ENCODE data around the gene UBFD1.
A peak's percentile ranks its signal among the peaks of the same experiment; 100 is the strongest.
"Not testable (repeated sequence)": the region's sequence is repeated elsewhere in the genome, so short reads cannot be mapped to it uniquely, and the experiment has no call there.

The UBFD1 gene, protein sequence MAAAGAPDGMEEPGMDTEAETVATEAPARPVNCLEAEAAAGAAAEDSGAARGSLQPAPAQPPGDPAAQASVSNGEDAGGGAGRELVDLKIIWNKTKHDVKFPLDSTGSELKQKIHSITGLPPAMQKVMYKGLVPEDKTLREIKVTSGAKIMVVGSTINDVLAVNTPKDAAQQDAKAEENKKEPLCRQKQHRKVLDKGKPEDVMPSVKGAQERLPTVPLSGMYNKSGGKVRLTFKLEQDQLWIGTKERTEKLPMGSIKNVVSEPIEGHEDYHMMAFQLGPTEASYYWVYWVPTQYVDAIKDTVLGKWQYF

DNA sequence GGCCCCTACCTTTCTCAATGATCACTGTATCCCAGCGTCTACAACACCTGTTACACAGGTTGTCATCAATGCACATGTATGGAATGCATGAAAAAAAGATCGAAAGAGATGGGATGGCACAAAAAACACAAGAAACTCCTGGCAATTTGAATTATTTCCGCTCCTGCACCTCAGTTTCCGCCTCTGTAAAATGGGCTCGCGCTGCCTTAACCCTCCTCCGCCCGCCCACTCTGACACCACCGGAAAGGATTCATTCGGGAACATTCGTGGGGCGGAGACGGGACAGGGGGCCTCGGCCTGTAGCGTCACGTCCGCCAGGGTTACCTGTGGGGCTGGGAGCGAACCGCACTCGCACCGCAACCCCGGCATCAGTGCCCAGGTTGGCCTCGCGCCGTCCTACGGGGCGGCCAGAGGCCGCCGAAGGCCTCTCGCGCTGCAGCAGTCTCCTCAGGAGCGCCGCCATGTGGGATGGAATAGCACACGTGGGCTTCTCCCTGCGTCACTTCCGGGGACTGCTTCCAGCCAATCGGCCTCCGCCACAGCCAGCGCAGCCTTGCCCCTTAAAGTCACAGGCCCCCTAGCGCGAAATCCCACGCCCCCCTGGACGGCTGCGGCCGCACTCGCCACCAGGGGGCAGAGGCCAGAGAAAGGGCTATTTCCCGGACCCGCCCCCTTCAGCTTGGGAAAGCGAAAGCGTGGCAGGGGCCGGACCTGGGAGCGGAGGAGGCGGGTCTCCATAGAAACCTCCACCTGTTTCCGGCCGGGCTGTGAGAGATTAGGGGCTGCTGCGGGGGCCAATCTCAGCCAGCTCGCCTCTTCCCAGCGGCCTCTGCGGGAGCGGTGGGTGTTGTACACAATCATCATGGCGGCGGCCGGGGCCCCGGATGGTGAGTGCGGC is at the start of gene UBFD1, which contains the start of gene EARS2:
TSS of gene UBFD1 (plus strand) at position 847 of the 898 bp plus-strand sequence. CDS start at position 863, 16 bp downstream.
TSS of gene EARS2 (minus strand) at position 470 of the 898 bp plus-strand sequence. CDS start at position 463, 7 bp downstream.
- peak; percentile 90 for DNase-seq

DNA sequence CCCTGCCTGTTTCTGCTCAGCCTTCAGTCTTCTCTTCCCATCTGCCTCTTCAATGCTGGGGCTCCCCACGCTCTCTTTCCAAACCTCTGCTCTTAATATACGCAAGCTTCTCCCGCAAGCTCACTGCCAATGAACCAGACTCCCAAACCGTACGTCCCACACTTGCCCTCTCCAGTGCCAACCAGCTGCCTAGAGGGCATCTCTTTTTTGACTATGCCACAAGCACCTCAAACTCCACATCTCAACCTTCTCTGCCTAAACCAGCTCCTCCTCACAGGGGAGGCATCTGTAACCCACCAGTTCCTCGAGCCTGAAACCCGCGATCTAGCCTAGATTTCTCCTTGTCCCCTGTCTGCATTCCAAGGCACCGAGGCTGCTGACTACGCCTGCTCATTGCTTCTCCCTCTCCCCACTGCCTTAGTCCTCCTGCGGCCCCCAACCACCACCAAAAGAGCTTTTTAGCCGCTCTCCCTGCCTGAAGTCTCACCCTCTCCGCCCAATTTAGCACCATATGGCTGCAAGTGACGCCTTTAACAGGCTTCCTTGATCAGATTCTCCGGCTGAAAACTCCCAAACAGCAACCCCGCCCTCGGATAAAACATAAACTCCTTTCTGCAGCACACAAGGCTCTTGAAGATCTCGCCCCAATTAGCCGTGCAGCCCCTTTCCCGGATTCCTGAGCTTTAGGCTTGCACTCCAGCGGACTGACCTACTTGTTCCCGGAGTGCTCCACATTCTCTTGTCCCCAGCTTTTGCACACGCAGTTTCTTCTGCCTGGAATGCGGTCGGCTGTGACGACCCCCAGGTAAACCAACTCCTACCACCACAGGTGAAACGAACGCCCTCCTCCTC is 48.7 kb upstream of the UBFD1 start:
- DNase-seq, result no peak

DNA sequence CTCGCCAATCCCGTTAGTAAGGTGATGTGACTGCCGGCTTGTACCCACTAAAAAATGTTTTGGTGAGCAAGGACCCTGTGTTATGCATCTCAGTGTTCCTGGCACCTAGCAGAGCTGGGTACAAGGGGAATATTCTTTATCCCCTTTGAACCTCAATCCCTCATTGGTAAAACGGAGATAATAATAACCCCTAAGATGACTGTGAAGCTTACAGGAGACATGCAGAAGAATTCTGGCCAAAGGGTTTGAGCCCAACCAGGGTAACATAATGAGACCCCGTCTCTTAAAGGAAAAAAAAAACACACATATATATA is 48.1 kb upstream of the UBFD1 start:
- no peak for DNase-seq

DNA sequence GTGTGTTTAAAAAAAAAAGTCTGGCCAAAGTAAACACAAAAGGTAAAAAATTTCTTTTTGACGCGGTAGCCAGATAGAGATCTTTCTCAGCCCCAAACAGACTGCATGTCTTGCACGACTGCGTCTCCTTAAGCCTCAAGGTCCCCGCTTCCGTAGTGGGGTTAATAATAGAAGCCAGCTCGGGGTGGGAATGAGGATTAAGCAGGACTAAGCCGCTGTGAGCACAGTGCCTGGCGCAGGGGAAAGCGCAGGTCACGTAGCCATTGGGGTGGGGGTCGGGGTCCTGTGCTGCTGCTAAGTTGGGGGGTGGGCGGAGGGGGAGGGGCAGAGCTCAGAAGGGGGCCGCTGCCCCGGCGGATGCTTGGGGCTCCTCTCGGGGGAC is 47.8 kb upstream of the UBFD1 start:
- no peak for DNase-seq

DNA sequence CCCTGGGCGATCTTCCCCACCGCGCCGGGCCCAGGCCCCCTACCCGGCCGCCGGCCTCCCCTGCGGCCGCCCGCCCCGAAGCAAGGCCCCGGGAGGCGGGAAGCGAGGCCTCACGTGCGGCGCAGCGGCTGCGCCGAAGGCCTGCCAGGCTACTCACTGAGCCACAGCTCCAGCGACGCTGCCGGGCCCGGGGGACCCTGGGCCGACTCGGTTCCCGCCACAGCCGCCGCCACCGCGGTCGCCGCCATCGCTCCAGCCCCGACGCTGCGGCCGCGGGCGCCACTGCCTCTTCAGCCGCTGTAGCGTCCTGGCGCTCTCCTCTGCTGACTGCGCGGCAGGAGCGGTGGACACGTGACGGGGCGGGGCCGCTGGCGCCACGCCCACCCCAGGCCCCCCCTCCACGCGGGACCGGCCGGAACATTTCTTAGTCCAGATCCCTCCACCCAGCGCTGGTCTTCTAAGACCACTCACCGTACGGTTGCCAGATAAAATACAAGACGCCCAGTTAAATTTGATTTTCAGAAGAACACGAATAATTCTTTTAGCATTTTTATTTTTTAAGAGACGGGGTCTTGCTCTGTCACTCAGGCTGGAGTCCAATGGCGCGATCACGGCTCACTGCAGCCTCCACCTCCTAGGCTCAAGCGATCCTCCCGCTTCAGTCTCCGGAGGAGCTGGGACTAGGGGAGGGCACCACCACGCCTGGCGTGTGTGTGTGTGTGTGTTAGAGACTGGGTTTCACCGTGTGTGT is 47.2 kb upstream of the UBFD1 start, which contains the start of gene GGA2:
TSS of gene GGA2 (minus strand) at position 331 of the 751 bp plus-strand sequence. CDS start at position 248, 83 bp downstream.
- peak; percentile 26 for DNase-seq

DNA sequence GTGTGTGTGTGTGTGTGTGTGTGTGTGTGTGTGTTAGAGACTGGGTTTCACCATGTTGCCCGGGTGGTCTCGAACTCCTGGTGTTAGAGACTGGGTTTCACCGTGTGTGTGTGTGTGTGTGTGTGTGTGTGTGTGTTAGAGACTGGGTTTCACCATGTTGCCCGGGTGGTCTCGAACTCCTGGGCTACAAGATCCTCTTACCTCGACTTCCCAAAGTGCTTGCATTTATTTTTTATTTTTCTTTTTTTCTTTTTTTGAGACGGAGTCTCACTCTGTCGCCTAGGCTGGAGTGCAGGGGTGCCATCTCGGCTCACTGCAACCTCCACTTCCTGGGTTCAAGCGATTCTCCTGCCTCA is 46.6 kb upstream of the UBFD1 start:
- DNase-seq, result not testable (repeated sequence)

DNA sequence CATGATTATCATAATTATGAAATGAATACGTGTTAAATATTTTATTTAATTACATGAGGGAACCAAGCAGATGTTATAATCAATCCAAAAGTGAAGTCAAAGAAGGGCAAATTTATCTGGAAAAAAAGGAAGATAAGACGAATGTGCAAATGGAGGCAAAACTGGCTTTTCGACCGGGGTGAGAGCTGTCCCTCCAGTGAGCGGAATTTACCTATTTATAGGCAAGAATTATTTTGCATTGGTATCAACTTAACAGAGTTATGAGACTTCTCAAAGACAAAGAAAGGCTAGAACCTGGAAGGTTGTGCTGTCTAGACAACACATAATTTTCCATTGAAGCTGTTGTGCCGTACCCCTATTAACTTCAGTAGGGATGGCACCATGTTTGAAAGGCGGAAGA is 45.8 kb upstream of the UBFD1 start:
- DNase-seq, result no peak

DNA sequence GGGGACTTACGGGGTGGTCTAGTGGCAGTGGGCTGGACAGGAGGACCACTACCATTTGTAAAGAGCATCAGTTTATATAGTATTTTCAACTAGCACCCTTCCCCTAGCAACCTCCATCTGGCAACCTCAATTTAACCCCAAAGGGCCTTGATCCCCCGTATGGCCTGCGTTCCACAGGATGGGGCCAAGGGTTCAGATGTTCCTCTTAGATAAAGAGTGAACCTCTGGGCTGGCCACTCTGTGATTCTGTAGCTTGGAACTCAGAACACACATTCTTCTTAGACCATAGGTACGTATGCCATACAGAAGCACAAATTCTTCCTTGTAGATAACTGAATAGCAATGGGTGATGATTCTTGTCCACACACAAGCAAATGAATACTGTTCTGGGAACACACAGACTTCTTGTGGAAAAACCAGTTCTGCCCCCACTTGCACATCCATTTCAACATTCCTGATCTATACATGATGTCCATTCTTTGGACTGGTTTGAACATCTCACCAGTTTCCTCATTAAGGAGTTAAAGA is 45.3 kb upstream of the UBFD1 start:
- DNase-seq, result no peak

DNA sequence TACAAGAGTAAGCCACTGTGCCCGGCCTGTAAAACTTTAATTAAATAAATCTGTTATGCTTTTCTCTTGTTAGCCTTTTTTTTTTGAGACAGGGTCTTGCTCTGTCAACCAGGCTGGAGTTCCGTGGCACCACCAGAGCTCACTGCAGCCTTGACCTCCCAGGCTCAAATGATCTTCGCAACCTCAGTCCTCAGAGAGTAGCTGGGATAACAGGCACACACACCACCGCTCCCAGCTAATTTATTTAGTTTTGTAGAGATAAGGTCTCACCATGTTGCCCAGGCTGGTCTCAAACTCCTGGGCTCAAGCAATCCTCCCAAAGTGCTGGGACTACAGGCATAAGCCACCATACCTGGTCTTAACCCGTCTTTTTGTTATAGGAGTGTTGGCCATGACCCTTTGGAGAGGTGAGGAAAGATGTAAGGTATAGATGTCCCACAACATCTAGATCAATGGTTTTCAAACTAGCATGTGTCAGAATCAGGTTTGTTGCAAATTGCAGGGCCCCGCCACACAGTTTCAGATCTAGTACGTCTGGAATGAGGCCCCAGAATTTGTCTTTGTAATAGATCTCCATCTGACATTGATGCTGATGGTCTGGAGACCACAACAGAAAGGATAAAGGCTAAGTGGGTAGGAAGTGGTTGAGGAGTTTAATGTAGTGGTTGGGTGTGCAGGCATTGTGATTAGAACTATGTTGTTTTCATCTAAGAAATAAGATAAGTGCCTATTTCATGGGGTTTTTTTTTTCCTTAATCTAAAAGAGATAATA is 43.0 kb upstream of the UBFD1 start:
- no peak for DNase-seq

DNA sequence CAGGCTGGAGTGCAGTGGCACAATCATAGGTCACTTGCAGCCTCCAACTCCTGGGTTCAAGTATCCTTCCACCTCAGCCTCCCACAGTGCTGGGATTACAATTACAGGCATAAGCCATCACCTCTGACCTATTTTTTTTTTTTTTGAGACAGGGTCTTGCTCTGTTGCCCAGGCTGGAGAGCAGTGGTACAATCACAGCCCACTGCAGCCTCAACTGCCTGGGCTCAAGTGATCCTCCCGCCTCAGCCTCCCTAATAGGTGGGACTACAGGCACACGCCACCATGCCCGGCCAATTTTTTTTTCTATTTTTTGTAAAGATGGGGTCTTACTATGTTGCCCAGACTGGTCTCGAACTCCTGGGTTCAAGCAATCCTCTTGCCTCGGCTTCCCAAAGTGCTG is 41.6 kb upstream of the UBFD1 start:
- DNase-seq, result no peak

DNA sequence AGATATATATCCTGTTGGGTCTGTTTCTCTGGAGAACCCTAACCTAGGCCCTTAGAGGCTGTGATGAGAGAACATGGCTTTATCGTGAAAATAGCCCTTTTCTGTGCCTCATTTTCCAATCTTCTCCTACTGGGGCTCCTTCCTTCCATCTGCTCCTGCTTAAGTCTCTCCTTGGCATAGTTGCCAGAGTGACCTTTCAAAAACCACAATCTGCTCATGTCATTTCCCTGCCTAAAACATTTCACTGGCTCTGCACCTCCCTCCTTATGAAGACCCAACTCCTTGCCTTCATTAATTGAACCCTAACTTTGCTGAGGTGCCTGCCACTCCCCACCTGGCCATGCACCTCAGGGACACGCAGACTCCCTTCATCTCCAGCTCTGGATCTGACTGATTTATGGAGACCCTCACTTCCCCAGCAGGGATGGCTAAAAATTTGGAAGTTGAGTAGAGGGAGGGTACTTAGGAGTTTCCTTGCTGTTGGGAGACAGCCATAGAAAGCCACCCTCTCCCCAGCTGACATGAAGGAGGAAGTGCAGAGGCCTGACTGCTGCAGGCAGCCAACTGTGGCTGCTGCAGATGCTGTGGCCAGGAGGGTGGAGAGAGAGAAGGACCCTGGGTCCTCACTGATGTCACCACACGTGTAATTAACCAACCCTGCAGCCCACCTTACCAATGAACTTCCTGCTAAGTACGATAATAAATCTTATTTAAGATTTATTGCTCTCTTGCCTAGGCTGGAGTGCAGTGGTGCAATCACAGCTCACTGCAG is 41.0 kb upstream of the UBFD1 start:
- no peak for DNase-seq

DNA sequence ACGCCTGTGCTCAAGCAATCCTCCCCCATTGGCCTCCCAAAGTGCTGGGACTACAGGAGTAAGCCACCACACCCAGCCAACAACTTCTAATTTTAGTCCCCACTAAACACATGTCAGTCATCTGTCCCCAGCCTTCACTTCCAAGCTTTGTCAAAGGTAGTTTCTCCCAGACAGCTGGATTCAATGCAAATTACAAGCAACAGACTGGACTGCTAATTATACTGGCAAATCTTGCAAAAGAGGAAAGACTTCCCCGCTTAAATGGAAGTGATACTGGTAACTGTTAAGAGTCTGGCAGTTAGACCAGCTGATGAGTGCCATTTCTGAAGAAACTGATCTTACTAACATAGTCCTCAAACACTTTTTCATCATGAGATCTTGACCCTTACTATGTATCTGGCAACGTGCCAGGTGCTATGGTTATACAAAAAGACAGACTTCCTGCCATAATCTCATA is 39.1 kb upstream of the UBFD1 start:
- no peak for DNase-seq

DNA sequence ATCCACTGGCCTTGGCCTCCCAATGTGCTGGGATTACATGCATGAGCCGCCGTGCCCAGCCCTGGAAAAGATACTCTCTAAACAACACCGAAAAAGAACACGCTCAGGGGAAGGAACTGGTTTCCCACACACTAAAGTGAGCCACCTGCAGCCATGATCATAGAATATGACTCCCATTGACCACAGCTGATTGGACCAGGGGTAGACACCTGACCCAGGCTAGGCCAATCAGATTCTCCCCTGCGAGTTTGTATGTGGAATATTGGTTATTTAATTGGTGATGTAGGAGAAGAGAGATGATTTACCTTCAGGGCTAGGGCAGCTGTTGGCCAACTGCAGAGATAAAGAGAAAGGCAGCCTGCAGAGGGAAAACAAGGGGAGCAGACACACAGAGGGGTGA is 38.2 kb upstream of the UBFD1 start:
- DNase-seq, result no peak

DNA sequence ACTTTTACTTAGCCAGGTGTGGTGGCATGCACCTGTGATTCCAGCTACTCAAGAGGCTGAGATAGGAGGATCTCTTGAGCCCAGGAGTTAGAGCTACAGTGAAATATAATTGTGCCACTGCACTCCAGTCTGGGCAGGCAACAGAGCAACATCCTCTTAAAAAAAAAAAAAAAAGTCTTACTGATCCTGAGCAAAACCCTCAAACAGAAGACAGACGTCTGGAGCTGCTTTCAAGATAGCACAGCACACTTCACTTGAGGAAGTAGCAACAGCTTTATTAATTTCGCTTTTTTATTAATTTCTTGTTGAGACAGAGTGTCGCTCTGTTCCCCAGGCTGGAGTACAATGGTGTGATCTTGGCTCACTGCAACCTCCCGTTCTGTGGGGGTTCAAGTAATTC is 37.0 kb upstream of the UBFD1 start:
- DNase-seq, result no peak

DNA sequence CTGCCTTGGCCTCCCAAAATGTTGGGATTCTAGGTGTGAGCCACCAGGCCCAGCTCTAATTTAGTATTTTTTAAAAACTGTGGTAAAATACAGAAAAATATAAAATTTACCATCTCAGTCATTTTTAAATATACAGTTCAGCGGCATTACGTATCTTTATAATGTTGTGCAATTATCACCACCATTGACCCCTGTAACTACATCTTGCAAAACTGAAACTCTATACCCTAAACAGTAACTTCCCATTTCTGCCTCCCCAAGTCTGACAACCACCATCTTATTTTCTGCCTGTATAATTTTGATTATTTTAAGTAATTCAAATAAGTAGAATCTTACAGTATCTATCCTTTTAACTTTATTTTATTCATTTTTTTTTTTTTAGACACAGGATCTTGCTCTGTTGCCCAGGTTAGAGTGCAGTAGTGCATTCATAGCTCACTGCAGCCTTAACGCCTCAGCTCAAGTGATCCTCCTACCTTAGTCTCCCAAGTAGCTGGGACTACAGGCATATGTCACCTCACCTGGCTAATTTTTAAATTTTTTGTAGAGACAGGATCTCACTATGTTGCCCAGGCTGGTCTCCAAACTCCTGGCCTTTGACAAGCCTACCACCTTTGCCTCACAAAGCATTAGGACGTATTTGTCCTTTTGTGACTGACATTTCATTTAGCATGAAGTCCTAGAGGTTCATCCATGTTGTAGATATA is 36.3 kb upstream of the UBFD1 start:
- DNase-seq, result no peak

DNA sequence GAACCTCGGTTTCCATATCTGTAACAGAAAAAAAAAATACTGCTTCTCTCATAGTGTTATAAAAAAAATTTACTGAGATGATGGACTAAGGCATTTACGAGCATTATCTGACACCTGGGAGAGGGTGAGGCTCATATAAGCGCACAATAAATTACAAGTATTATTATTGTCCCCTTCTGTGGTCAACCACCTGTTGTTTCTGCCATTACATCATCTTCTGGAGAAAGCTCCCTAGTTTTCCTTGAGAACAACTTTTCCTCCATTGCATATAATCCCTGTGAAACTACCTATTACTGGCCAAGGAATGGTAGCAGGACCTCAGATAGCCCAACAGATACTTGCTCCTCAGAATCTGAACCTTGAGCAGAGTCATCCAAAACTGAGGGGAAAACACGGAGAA is 35.6 kb upstream of the UBFD1 start:
- DNase-seq, result no peak

DNA sequence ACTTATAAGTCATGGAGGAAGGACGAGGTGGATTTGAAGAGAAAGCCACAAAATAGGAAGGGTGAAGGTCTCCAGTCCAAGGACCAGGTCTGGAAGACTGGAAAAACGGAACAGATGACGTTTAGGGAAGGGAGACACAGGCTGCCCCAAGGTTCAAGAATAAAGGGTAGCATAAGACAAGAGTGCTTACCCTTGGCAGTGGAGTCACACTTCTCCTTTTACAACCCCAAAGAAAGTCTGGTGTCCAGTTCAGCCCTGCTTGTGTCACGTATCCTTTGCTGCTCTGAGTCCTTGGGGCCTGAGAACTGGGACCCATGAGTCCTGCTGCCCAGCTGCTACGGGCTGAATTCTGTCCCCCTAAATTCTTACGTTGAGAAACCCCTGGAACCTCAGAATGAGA is 34.2 kb upstream of the UBFD1 start:
- DNase-seq, result no peak

DNA sequence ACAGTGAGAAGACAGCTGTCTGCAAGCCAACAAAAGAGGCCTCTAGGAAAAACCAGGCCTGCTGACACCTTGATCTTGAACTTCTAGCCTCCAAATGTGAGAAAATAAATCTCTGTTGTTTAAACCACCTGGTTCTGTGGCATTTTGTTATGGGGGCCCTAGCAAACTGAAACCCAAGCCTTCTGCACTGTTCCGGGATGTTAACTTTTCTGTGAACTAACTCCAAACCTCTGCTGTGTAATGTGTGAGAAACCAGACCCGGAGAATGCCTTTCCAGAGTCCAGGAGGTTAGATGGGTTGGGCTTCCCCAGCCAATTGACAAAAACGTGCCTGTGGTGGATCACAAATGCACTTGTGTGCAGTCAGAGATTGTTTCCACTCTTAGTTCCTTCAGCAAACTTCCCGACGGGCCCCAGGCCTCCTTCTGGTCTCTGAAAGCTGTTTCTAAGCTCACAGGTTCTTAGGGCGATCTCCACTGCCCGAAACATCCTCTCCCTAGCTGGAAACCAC is 33.6 kb upstream of the UBFD1 start:
- DNase-seq, result no peak

DNA sequence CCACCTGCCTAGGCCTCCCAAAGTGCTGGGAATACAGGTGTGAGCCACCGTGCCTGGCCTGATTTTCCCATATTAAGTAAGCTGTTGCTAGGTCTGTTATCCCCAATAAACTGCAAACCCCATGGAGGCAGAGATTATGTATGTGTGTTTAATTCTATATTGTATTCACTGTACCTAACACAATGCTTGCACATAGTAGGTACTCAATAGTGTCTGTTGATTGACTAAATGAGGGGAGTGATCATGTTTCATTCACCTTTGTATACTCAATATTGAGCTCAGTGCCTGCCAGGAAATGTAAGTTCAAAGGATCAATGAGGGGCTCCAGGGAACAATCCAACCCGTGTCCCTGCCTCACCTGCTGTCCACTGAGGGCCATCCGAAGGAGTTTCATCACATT is 32.6 kb upstream of the UBFD1 start:
- DNase-seq, result no peak

All from NCI-H1048 (cell line).